ENCODE measurements around the gene MGRN1. TPM values are rescaled to one million over a fixed set of nuclear protein-coding genes. Genes with fewer than 3 reads are reported as not detected.
A peak's percentile ranks its signal among the peaks of the same experiment; 100 is the strongest.

MGRN1 gene
- total RNA-seq, 2 donors from 2014 or later = 56.0 to 64.5 TPM

DNA sequence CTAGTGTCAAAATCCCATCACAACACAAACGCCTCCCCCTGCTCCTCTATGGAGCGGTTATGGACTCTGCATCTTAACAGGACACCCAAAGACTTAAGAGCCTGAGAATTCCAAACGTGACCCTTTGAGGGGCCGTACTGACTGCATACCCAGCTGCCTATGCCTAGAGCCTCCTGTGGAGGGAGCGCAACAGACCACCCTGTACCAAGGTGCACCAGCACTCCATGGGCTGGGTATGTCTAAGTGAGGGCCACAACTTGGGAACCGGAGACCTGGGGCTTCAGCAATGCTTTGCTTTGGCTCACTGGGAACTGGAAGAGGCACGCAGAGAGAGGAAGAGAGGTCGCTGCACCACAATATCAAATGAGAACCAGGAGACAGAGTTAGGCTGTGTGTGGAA, 104.0 kb downstream of the MGRN1 start:
- Histone ChIP-seq H3K36me3 (peaks cover 36% of the 10 kb centered on the region), H3K4me1 (ENCODE audit: control insufficient read depth in 1 of 2, low read depth in 2 of 2) (peaks cover 6 to 8% of the 10 kb centered on the region in 2 donors), H3K4me3 (no peak overlapping the region), H3K27me3 (replicated peaks; ENCODE audit: insufficient read depth) (no peaks in the 10 kb centered on the region), H3K27ac (no peak overlapping the region), H3K9me3 (no peaks in the 10 kb centered on the region)
- no peak for DNase-seq (ENCODE audit: low spot score)
- ATAC-seq (ENCODE audit: insufficient number of reproducible peaks, low FRiP score, low read depth) = no peak
- TF ChIP-seq, protein P1, sequence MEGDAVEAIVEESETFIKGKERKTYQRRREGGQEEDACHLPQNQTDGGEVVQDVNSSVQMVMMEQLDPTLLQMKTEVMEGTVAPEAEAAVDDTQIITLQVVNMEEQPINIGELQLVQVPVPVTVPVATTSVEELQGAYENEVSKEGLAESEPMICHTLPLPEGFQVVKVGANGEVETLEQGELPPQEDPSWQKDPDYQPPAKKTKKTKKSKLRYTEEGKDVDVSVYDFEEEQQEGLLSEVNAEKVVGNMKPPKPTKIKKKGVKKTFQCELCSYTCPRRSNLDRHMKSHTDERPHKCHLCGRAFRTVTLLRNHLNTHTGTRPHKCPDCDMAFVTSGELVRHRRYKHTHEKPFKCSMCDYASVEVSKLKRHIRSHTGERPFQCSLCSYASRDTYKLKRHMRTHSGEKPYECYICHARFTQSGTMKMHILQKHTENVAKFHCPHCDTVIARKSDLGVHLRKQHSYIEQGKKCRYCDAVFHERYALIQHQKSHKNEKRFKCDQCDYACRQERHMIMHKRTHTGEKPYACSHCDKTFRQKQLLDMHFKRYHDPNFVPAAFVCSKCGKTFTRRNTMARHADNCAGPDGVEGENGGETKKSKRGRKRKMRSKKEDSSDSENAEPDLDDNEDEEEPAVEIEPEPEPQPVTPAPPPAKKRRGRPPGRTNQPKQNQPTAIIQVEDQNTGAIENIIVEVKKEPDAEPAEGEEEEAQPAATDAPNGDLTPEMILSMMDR (IDR thresholded peaks at IDR 0.05) = no peak

DNA sequence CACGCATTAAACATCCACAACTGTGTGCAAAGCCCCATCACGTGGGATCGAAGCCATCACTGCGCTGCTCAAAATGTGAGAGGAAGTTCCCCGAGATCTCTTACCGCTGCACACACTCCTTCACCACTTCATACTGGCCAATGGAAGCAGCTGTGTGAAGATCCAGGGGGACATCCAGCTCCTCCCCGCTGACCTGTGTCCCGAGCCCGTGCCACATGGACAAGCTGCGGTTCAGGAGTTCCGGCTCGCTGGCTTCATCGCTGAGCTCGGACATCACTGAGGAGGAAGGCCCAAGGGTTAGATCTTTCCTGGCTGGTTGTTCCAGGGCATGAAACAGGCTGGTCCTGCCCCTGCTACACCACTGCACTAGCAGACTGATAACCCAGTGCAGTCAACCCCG, 105.2 kb downstream of the MGRN1 start:
- H3K9me3 ChIP-seq = no peaks in the 10 kb centered on the region
- TF ChIP-seq, protein P1 (IDR thresholded peaks at IDR 0.05) = no peak
- no peak for DNase-seq (ENCODE audit: low spot score)
- no peak overlapping the region for H3K4me3 ChIP-seq
- H3K27ac ChIP-seq = no peak overlapping the region
- peaks cover 4 to 8% of the 10 kb centered on the region in 2 donors for H3K4me1 ChIP-seq (ENCODE audit: control insufficient read depth in 1 of 2, low read depth in 2 of 2)
- ATAC-seq (ENCODE audit: insufficient number of reproducible peaks, low FRiP score, low read depth) = no peak
- no peaks in the 10 kb centered on the region for H3K27me3 ChIP-seq (replicated peaks; ENCODE audit: insufficient read depth)
- H3K36me3 ChIP-seq = peaks cover 33% of the 10 kb centered on the region

DNA sequence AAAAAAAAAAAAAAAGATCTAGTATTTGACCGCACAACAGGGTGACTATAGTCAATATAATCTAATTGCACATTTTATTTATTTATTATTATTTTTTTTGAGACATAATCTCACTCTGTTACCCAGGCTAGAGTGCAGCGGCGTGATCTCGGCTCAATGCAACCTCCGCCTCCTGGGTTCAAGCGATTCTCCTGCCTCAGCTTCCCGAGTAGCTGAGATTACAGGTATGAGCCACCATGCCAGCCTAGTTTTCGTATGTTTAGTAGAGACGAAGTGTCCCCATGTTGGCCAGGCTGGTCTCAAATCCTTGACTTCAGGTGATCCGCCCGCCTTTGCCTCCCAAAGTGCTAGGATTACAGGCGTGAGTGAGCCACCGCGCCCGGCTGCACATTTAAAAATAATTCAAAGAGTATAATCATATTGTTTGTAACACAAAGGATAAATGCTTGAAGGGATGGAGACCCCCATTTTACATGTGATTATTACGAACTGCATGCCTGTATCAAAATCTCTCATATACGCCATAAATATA, 108.7 kb downstream of the MGRN1 start:
- Histone ChIP-seq H3K9me3 (no peaks in the 10 kb centered on the region), H3K27me3 (replicated peaks; ENCODE audit: insufficient read depth) (no peaks in the 10 kb centered on the region), H3K36me3 (peaks cover 16% of the 10 kb centered on the region), H3K27ac (peak overlapping the region; percentile 68 to 80), H3K4me1 (ENCODE audit: control insufficient read depth in 1 of 2, low read depth in 2 of 2) (peaks cover 13% of the 10 kb centered on the region in 2 donors), H3K4me3 (peak overlapping the region; percentile 94)
- no peak for DNase-seq (ENCODE audit: low spot score)
- TF ChIP-seq, protein P1 (IDR thresholded peaks at IDR 0.05) = no peak
- ATAC-seq (ENCODE audit: insufficient number of reproducible peaks, low FRiP score, low read depth) = no peak

DNA sequence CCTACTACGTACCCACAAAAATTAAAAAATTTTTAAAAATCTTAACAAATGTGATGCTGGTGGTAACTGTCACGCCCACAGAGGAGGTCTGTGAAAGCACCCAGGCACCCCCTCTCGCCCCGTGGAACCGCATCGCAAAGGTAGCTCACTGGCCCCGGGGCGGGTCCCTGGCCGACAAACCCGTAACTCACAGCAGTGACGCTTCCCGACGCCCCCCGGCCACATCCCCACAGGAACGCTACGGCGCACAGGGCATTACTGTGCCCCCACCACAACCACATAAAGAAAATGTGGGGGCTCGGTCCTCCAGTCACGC, 109.1 kb downstream of the MGRN1 start:
- Histone ChIP-seq H3K36me3 (peaks cover 12% of the 10 kb centered on the region), H3K27me3 (replicated peaks; ENCODE audit: insufficient read depth) (no peaks in the 10 kb centered on the region), H3K4me3 (peak overlapping the region; percentile 94), H3K4me1 (ENCODE audit: control insufficient read depth in 1 of 2, low read depth in 2 of 2) (peaks cover 13% of the 10 kb centered on the region in 2 donors), H3K27ac (peak overlapping the region; percentile 68 to 80), H3K9me3 (no peaks in the 10 kb centered on the region)
- TF ChIP-seq, protein P1 (IDR thresholded peaks at IDR 0.05) = no peak
- ATAC-seq (ENCODE audit: insufficient number of reproducible peaks, low FRiP score, low read depth) (no peak), DNase-seq (ENCODE audit: low spot score) (no peak)

DNA sequence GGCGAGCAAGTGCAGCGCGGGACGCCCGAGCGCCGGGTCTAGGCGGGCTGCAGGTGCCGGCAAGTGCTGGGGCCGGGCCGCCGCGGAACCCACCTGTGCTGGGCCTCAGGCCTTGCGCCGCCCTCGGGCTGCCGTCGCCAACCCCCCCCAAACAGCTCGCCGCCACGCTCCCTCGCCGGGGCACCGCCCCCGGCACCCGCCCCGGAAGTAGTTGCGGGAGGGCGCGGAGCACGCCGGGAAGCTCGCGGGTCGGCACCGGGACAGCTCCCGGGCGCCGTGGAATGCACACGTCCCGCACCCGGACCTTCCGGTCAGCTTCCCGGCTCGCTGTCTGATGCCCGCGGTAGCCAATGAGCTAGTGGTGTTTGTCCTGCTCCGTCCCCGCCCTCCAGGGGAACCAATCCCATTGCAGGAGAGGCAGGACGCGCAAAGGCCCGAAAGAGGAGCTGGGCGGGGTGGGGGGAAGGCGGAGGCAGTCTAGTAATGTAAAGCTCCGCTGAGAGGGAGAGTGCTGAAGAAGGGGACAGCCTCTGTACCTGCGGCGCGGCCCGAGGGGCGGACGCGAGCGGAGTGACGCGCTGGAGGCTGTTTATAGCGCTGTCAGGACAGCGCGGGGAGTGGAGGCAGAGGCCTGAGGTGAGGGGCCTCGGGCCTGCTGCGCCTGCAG, 109.6 kb downstream of the MGRN1 start, which contains the start of the genes ANKS3 and DNAAF8:
Gene ANKS3 (minus strand): TSS at position 209 of the 667 bp plus-strand sequence. CDS start 4,122 bp downstream, outside the sequence.
Gene DNAAF8 (plus strand): TSS at position 475 of the 667 bp plus-strand sequence. CDS start 1,978 bp downstream, outside the sequence.
- H3K27ac ChIP-seq = peak within 1 kb of the TSS; percentile 77 to 80
- DNase-seq (ENCODE audit: low spot score) = peak; percentile 95

More for the DNA sequence above, 109.6 kb downstream of the MGRN1 start, which contains the start of the genes ANKS3 and DNAAF8:
- H3K27me3 ChIP-seq (replicated peaks; ENCODE audit: insufficient read depth) = no peaks in the 10 kb centered on the region
- H3K36me3 ChIP-seq = peaks cover 7% of the 10 kb centered on the region
- peak; percentile 96 for ATAC-seq (ENCODE audit: insufficient number of reproducible peaks, low FRiP score, low read depth)
- peak within 1 kb of the TSS; percentile 94 for H3K4me3 ChIP-seq
- peaks cover 13% of the 10 kb centered on the region in 2 donors for H3K4me1 ChIP-seq (ENCODE audit: control insufficient read depth in 1 of 2, low read depth in 2 of 2)
- H3K9me3 ChIP-seq = no peaks in the 10 kb centered on the region
- TF ChIP-seq, protein P1 (IDR thresholded peaks at IDR 0.05) = no peak

Data from thoracic aorta (tissue), 2 donors.